Esophagus squamous epithelium (tissue), 4 donors: ENCODE results near the gene NR5A2.

Source experiments
- CTCF ChIP-seq, 6 experiments: fragments of 450-650 bp in 4 of 6; fragments of 200-600 bp in 2 of 6; sonication (generic) in 2 of 6; IDR thresholded peaks; one replicate each; pipeline ENCODE4 v1.5.1; 2016 to 2019; ENCODE audit warnings: antibody characterized with exemption in 6 of 6, mild to moderate bottlenecking in 4 of 6, moderate library complexity in 4 of 6
- POLR2A ChIP-seq, 4 donors: fragments of 450-650 bp; IDR thresholded peaks; one replicate each; pipeline ENCODE4 v1.6.1; 2017; ENCODE audit warnings: antibody characterized with exemption in 4 of 4, mild to moderate bottlenecking in 4 of 4, moderate library complexity in 3 of 4

GRCh38 chr1:200037904-200038303 lies 10.4 kb downstream of the NR5A2 start:
- no peak for TF ChIP-seq POLR2A (IDR thresholded peaks at IDR 0.05)
- no peak for TF ChIP-seq CTCF (IDR thresholded peaks at IDR 0.05)
